Activated T-cell treated with anti-CD3 and anti-CD28 coated beads, Interleukin-2, amount 50 U/mL, for 4 hours (primary cell): ENCODE results near the gene TRIP13. TPM values are rescaled to one million over a fixed set of nuclear protein-coding genes. Genes with fewer than 3 reads are reported as not detected.
A peak's percentile ranks its signal among the peaks of the same experiment; 100 is the strongest.
"Not testable (repeated sequence)": the region's sequence is repeated elsewhere in the genome, so short reads cannot be mapped to it uniquely, and the experiment has no call there.

Experiments used
- ATAC-seq, 2 donors: fragments of 200-7000 bp; cut with Tn5 transposase; one replicate each; pipeline ENCODE4 v1.10.0; 2021
- DNase-seq: peaks from one replicate; pipeline ENCODE4 v3.0.0-alpha.2; 2020
- H3K27me3 Mint-ChIP-seq: one replicate; pipeline ENCODE4 v1.8.0; 2021; ENCODE audit warnings: low read depth, mixed read lengths
- H3K36me3 Mint-ChIP-seq: one replicate; pipeline ENCODE4 v1.8.0; 2022; ENCODE audit warnings: mixed read lengths; ENCODE audit not compliant: insufficient read depth
- H3K4me1 Mint-ChIP-seq: one replicate; pipeline ENCODE4 v1.8.0; 2021; ENCODE audit warnings: low read depth, mixed read lengths
- H3K4me3 Mint-ChIP-seq: one replicate; pipeline ENCODE4 v1.8.0; 2021; ENCODE audit warnings: mild to moderate bottlenecking, moderate library complexity, mixed read lengths
- H3K9me3 Mint-ChIP-seq: one replicate; pipeline ENCODE4 v1.8.0; 2021; ENCODE audit warnings: mixed read lengths
- total RNA-seq, 3 donors: library from RNA; stranded (reverse); gene quantifications; one replicate each; pipeline ENCODE4 v1.2.1, GENCODE V29; 2021

TRIP13 gene
- total RNA-seq, 3 donors from 2014 or later, result 11.2 to 21.5 (median 18.5) TPM

GRCh38 chr5:876398-877365, 16.0 kb upstream of the TRIP13 start:
- Mint-ChIP-seq H3K9me3 (no peaks in the 10 kb centered on the region), H3K4me3 (no peak overlapping the region), H3K4me1 (peaks cover 4% of the 10 kb centered on the region), H3K27me3 (no peaks in the 10 kb centered on the region), H3K36me3 (peaks cover 43% of the 10 kb centered on the region)
- ATAC-seq (no peak), DNase-seq (no peak)

DNA sequence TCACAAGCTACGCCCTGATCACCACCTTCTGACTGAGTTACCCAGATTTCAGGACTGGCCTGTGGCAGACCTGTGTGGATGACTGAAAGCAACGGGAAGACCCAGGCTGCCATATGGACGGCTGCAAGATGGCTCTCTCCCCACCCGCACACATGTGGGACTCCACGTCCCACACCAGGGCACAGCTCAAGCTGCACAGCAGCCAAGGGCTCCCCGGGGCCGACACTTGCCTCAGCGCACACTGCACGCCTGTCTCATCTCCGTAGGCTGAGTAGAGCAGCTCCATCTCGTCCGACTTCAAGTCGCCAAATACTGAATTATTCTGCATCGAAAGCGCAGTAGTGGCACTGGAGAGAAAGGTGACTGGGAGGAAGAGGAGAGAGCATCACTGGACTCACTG, 14.6 kb upstream of the TRIP13 start:
- Mint-ChIP-seq H3K27me3 (no peaks in the 10 kb centered on the region), H3K9me3 (peaks cover 12% of the 10 kb centered on the region), H3K4me3 (no peak overlapping the region), H3K4me1 (peaks cover 16% of the 10 kb centered on the region), H3K36me3 (peaks cover 55% of the 10 kb centered on the region)
- ATAC-seq, result no peak
- no peak for DNase-seq

GRCh38 chr5:878677-879076, 14.0 kb upstream of the TRIP13 start:
- ATAC-seq, H3K27me3 Mint-ChIP-seq, H3K4me3 Mint-ChIP-seq, DNase-seq: not testable (repeated sequence)
- H3K36me3 Mint-ChIP-seq, result peaks cover 53% of the 10 kb centered on the region
- peaks cover 12% of the 10 kb centered on the region for H3K9me3 Mint-ChIP-seq
- peaks cover 16% of the 10 kb centered on the region for H3K4me1 Mint-ChIP-seq

DNA sequence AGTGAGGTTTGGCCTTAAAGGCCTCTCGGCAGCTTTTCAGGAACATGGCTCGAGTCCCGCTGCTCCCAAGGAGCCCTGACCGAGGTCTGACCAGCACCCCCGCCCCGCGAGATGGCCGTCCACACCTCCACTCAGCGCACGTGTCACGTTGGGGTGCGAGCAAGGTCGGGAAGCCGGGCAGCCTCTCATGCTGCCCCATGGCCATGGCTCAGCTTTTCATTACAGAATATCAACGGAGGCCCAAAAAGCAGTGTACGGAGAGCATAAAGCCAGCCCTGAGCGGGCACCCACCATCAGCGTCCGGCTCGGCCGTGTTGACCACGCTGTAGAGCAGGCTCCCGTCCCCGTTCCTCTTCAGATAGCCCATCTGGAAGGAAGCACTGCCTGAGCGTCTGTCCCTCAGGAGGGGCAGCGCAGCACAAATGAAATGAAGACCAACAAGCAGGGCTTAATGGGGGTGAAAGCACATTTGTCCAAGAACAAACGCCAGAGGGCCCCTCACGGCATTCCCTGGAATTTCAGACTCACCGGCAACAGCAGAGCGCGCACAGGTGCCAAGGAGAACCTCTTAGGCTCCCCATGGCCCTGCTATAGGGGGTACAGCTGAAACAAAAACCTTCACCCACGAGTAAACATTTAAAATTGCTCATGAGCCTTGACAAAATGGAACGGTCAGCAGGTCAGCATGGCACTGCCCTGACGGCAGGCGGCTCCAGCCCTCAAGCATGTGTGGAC, 11.7 kb upstream of the TRIP13 start:
- peaks cover 18% of the 10 kb centered on the region for H3K4me1 Mint-ChIP-seq
- peaks cover 12% of the 10 kb centered on the region for H3K9me3 Mint-ChIP-seq
- DNase-seq (no peak), ATAC-seq (no peak)
- H3K4me3 Mint-ChIP-seq, result no peak overlapping the region
- peaks cover 40% of the 10 kb centered on the region for H3K36me3 Mint-ChIP-seq
- no peaks in the 10 kb centered on the region for H3K27me3 Mint-ChIP-seq

DNA sequence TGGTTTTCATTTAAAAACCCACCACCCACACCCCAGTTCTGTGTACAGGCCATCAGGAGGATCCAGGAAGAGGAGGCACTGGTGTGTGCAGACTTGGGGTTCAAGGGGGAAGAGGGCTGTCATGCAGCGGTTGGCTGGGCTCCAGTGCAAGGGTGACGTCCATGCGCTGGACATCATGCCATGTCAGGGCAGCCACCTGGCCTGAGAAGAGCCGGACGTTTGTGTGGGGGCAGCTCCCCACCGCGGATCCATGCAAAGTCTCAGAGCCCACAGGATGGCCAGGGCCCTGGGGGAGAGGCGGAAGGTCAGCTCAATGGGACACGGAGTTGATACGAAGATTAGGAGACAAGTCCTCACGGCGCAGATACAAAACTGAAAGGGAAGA, 11.1 kb upstream of the TRIP13 start:
- Mint-ChIP-seq H3K4me3 (no peak overlapping the region), H3K27me3 (no peaks in the 10 kb centered on the region), H3K36me3 (peaks cover 41% of the 10 kb centered on the region), H3K4me1 (peaks cover 18% of the 10 kb centered on the region), H3K9me3 (peaks cover 12% of the 10 kb centered on the region)
- DNase-seq, result no peak
- no peak for ATAC-seq

DNA sequence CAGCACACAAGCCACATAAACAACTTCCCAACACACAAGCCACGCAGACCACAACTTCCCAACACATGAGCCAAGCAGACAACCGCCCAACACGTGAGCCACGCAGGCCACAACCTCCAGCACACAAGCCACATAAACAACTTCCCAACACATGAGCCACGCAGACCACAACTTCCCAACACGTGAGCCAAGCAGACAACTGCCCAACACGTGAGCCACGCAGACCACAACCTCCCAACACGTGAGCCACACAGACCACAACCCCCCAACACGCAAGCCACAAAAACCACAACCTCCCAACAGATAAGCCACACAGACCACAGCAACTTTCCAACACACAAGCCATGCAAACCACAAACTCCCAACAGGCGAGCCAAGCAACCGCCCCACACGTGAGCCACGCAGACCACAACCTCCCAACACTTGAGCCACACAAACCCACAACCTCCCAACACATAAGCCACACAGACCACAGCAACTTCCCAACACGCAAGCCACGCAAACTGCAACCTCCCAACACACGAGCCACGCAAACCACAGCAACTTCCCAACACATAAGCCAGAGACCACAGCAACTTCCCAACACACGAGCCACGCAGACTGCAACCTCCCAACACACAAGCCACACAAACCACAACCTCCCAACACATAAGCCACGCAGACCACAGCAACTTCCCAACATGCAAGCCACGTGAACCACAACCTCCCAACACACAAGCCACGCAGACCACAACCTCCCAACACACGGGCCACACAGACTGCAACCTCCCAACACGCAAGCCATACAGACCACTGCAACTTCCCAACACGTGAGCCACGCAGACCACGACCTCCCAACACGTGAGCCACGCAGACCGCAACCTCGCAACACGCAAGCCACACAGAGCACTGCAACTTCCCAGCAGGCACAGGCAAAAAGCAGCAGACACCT, 10.2 kb upstream of the TRIP13 start:
- H3K9me3 Mint-ChIP-seq, result peaks cover 12% of the 10 kb centered on the region
- H3K27me3 Mint-ChIP-seq, result no peaks in the 10 kb centered on the region
- ATAC-seq, result no peak
- peak overlapping the region; percentile 34 for H3K4me3 Mint-ChIP-seq
- no peak for DNase-seq
- peaks cover 47% of the 10 kb centered on the region for H3K36me3 Mint-ChIP-seq
- H3K4me1 Mint-ChIP-seq, result peaks cover 18% of the 10 kb centered on the region

DNA sequence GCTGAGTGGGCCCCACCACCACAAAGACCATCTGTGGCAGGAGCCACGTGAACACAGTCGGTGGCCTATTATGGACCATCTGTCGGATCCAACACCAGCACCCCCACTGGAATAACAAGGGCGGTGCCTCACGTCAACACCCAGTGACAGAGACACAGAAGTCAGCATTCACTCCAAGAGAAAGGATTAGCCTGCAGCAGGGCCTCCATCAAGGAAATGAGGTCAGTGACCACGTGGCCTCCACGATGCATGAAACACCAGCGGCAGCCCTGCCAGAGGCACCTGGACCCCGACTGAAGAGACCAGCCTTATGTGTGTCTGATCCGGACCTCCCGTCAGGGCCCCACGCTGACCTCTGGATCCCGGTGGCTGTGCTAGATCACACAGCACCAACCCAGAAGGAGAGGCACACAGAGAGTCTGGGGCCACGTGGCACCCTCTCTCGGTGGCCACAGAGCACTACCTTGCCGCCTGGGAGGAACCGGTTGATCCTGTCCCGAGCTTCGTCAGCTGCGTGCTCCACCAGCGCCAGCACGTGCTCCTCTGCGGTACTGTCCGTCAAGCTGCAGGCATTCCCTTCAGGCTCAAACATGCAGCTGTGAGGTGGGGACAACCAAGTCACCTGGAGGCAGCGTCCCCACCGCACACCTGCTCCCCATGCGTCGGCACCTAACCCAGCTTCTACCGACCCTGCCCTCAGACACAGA, 9.1 kb upstream of the TRIP13 start:
- ATAC-seq (no peak), DNase-seq (no peak)
- no peaks in the 10 kb centered on the region for H3K27me3 Mint-ChIP-seq
- H3K4me1 Mint-ChIP-seq, result peaks cover 22% of the 10 kb centered on the region
- H3K36me3 Mint-ChIP-seq, result peaks cover 55% of the 10 kb centered on the region
- peaks cover 12% of the 10 kb centered on the region for H3K9me3 Mint-ChIP-seq
- H3K4me3 Mint-ChIP-seq, result no peak overlapping the region

DNA sequence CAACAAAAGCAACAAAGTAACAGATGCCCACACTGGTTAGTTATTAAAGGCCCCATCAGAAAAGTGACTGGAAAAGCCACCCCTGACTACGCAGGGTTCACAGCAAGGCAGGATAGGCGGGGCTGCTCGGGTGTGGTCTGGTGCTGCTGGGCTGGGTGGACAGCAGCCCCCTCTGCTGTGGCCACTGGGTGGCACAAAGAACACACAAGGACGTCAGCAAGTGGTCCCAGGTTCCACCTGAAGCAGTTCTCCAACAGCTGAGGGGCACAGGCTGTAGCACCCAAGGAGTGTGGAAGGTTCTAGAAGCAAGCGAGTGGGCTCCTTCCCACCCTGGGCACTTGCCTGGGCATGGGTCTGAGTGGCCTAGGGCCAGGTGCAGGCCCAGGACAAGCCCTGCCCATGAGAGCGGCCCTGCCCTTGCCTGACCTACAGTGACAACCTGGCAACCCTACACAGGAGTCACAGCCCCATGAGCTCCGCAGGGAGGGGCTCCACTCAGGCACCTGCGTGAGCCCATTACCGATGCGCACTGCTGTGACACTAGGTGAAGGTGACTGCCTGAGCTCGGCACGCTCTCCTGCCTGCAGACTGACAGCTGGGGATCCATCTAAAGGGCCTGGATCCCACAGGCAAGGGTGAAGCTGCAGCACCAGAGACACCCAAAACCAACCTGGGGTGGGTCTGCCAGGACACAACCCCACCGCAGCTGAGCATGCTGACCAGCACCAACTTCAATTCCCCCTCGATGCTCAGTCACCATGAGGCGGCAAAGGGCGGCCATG, 8.1 kb upstream of the TRIP13 start:
- ATAC-seq (no peak), DNase-seq (no peak)
- Mint-ChIP-seq H3K9me3 (peaks cover 12% of the 10 kb centered on the region), H3K36me3 (peaks cover 57% of the 10 kb centered on the region), H3K4me1 (peaks cover 22% of the 10 kb centered on the region), H3K4me3 (no peak overlapping the region), H3K27me3 (no peaks in the 10 kb centered on the region)

DNA sequence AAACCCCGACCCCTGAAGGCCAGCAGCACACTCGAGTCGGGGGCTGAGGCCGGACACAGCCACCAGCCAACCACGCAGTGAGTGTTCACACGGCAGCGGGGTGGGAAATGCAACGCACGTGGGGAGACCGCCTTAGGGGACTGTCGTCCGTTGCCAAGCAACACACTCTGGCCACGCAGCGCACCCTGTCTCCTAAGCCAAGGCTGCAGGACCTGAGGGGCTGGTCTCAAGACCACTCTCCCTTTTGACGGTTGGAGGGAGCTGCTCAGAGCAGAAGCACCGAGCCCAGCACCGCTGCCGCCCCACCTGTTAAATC, 7.6 kb upstream of the TRIP13 start:
- peaks cover 25% of the 10 kb centered on the region for H3K4me1 Mint-ChIP-seq
- DNase-seq, result no peak
- H3K4me3 Mint-ChIP-seq, result no peak overlapping the region
- no peaks in the 10 kb centered on the region for H3K27me3 Mint-ChIP-seq
- no peak for ATAC-seq
- peaks cover 12% of the 10 kb centered on the region for H3K9me3 Mint-ChIP-seq
- peaks cover 57% of the 10 kb centered on the region for H3K36me3 Mint-ChIP-seq

- H3K27me3 Mint-ChIP-seq, result no peaks in the 10 kb centered on the region
- ATAC-seq (no peak), DNase-seq (no peak)
- H3K4me3 Mint-ChIP-seq, result no peak overlapping the region
- peaks cover 57% of the 10 kb centered on the region for H3K36me3 Mint-ChIP-seq
- H3K4me1 Mint-ChIP-seq, result peaks cover 27% of the 10 kb centered on the region
- H3K9me3 Mint-ChIP-seq, result peaks cover 12% of the 10 kb centered on the region
Observed at GRCh38 chr5:885529-885928, 7.2 kb upstream of the TRIP13 start.

DNA sequence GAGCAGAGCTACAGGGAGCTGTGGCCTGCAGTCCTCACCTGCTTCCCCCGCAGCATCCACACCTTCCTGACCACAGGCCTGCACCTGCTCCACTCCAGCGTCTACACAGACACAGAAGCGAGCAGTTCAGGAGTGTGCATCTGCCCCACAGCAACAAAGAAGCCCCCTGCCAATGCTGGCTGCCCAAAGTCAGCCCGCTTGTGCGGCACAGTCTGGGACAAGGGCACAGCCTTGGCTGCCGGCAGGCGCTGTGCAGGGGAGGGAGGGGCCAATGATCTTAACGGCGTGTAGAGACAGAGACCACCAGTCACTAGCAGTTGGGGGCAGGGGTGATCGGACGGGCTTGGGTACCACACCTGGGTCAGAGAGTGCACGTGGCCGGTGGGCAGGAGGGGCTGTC, 6.6 kb upstream of the TRIP13 start:
- no peak overlapping the region for H3K4me3 Mint-ChIP-seq
- peaks cover 32% of the 10 kb centered on the region for H3K4me1 Mint-ChIP-seq
- peaks cover 56% of the 10 kb centered on the region for H3K36me3 Mint-ChIP-seq
- DNase-seq (no peak), ATAC-seq (no peak)
- H3K9me3 Mint-ChIP-seq, result peaks cover 12% of the 10 kb centered on the region
- no peaks in the 10 kb centered on the region for H3K27me3 Mint-ChIP-seq

DNA sequence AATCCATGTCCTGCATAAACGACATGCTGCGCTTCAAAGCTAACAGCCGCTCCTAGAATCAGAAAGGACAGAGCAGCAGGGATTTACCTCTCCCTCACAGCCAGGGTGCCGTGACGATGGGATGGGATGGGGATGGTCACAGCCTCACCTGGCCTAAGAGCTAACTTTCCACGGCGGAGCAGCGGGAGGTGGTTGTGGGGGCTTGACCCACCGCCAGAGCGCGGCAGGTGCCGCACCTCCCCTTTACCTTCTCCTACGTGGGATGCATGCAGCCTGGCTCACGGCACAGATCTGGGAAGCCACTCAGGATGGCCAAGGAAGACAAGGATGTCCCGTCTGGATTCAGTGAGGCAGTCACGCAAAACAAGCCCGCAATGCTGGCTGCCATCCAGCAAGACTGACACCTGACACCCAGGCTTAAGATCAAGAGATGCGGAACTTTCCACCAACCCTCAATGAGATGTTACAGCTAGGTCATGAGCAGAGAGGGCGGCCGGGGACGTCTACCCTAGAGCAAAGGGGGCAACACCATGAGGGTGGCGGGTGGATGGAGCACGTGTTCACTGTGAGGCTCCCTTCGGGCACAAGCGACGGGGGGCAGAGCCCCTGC, 5.9 kb upstream of the TRIP13 start:
- peaks cover 35% of the 10 kb centered on the region for H3K4me1 Mint-ChIP-seq
- DNase-seq (no peak), ATAC-seq (no peak)
- H3K4me3 Mint-ChIP-seq, result no peak overlapping the region
- H3K9me3 Mint-ChIP-seq, result peaks cover 12% of the 10 kb centered on the region
- peaks cover 55% of the 10 kb centered on the region for H3K36me3 Mint-ChIP-seq
- no peaks in the 10 kb centered on the region for H3K27me3 Mint-ChIP-seq
